IPS DF 4.7 (cell line): ENCODE data around the gene CLK4.
"Not testable (repeated sequence)": the region's sequence is repeated elsewhere in the genome, so short reads cannot be mapped to it uniquely, and the experiment has no call there.

Experiments
- DNase-seq: peaks from one replicate; pipeline ENCODE4 v3.0.0-alpha.2; 2013; ENCODE audit warnings: low spot score; ENCODE audit errors: extremely low read depth

The CLK4 gene

DNA sequence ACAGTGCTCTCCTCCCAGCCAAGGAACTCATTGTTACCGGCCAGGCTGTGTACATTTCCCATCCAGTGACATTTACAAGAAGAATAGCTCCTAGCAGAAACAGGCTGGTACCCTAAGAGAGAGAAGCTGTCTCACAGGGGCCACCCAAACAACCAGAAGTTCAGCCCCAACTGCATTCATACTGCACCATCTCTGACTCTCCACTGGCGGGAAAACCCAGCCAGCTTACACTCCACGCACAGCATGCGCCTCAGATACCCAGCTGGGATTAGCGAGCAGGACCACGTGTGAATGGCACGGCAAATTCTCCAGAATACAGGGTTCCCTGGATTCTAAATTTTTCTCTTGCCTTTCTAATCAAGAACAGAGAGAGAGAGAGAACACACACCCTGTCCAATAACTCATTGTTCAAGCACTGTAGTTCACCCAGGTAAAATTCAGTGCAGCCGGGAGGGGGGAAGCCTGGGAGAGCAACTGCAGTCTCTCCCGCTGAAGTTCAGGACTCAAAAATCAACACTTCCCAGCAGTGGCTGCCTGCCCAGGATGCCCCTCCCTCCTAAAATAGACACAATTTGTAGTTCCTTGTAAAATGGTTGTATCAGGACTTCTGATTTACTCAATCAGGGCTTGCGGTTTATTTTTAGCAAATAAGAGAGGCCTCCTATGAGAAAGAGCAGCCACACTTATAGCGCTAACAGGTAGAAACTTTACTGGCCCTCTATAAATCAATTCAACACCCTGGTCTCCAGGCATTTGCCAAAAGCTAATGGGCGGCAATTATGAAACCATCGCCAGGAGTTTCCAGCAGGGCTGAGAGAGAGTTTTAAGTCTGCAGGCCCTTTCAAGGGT is 38.9 kb downstream of the CLK4 start:
- DNase-seq, result no peak

DNA sequence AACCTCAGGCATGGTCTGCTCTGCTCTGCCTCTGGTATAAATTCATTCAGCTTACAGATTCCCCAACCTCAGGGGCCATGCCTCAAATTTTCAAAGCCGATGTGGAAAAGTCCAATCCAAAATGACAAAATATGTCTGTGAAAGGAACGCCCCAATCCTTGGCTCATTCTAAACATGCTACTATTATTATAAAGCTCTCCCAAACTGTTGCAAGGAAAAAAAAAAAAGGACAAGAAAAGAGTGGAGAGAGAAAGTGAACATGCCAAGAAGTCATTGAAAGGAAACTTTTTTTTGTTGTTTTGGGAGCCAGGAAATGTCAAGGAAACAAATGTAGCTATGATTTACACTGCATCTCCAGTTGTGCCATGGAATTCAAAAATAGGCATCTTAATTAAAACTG is 40.5 kb downstream of the CLK4 start:
- no peak for DNase-seq

DNA sequence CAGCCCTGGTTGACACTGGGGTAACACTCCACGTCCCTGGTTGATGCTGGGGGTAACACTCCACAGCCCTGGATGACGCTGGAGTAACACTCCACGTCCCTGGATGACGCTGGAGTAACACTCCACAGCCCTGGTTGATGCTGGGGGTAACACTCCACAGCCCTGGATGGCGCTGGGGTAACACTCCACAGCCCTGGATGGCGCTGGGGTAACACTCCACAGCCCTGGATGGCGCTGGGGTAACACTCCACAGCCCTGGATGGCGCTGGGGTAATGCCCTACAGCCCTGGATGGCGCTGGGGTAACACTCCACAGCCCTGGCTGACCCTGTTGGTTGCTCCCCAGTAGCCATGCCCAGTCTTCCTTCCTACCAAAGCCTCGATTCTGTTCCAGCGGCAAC is 41.4 kb downstream of the CLK4 start:
- not testable (repeated sequence) for DNase-seq

DNA sequence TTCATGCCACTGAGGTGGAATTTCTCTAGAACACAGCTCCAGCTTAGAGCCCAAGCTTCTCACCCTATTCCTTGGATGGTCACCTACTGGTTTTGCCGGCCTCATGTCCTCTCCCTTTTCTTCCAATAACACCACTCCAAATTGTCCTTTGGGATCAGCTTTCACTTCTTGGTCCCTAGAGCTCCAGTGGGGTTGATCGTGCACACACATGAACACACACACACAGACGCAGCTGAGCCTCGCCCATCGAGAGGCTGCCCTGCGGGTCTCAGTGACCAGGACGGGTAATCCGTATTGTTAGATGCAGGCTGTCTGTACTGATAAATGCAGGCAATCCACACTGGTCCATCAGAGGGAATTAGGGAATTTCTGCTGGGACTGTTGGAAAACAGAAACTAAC is 43.6 kb downstream of the CLK4 start:
- DNase-seq, result no peak

DNA sequence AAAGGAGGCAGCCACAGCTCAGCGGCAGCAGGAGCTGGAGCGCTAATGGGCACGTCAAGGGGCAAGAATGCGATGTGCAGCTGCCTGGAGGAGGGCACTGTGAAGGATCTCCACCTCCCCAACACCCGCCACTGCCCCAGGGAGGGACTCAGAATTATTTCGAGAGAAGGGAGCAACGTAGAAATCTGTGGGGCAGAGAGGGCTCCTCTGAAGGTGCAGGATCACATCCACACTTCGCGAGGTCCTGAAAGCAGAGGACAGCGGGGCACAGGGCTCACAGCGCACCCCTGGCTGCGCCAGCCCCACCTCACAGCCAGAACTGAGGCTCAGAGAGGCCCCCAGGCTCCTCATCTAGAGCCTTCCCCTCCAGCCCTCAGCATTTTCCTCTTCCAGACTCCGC is 44.6 kb downstream of the CLK4 start:
- no peak for DNase-seq

DNA sequence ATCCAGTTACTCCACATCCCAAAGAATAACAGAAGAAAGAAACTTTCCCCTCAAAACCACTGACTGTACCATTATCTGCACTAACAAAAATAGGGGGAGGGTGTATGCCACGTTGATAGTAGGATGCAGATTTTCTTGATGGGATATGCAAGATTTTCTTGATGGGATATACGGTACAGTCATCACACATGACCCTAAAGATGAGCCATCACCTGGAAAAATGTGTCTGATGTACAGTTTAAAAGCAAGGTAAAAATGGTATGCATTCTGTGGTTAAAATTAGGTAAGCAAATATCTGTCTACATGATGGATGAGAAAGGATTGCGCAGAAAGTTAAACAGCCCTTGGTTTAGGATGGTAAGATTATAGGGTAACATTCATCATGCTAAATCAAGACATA is 45.2 kb downstream of the CLK4 start:
- no peak for DNase-seq

DNA sequence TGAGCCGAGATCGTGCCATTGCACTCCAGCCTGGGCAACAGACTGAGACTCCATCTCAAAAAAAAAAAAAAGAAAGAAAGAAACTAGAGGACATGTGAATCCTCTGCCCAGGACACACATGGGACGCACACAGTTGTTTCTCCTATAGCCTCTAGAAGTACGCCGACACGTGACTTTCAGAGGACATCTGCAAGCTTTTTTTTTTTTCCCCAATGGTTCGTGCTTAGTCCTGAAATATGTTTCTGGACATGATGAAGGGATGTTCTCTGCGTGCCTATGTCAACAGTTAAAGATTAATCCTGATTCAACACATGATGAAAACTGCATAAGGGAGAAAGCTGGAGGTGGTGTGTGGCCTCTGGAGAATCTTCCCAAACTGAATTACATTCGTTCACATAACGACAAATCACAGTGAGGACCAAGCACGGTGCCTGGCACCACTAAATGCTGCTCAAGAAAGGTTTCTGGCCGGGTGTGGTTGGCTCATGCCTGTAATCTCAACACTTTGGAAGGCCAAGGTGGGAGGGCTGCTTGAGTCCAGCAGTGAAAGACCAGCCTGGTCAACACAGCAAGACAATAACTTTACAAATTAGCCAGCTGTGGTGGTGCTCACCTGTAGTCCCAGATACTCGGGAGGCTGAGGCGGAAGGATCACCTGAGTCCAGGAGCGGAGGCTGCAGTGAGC is 46.4 kb downstream of the CLK4 start:
- DNase-seq, result no peak

DNA sequence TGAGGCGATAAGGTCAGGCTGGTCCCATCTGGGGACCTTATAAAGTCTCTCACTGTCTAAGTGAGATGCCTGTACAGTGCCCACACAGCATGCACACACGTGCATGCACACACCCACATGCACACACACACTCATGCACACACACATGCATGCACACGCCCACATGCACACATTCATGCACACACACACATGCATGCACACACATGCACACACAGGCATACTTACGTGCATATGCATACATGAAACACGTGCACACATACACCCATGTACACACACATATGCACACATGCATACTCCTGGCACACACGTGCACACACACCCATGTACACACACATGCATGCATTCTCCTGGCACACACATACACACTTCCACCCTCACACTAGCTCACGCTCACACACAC is 48.9 kb downstream of the CLK4 start:
- no peak for DNase-seq

DNA sequence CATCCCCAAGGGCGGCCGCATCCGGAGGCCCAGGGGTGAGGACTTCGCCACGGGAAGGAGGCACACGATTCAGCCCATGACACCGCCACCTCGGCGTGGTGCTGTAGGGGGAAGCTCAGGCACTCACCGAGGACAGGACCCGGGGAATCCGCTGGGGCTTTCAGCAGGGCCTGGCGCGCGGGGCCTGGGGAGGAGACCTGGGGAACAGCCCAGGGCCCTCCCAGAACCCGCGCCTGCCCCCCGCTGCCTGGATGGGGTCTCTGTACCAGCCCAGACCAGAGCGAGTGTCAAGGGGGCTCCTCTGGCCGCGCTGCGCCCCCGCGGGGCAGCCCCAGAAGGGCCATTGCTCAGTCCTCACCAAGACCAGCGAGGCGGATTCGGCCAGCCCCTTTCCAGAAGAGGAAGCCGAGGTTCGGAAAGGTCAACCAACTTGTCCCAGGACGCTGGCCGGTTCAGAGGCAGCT is 49.4 kb downstream of the CLK4 start:
- DNase-seq, result no peak

DNA sequence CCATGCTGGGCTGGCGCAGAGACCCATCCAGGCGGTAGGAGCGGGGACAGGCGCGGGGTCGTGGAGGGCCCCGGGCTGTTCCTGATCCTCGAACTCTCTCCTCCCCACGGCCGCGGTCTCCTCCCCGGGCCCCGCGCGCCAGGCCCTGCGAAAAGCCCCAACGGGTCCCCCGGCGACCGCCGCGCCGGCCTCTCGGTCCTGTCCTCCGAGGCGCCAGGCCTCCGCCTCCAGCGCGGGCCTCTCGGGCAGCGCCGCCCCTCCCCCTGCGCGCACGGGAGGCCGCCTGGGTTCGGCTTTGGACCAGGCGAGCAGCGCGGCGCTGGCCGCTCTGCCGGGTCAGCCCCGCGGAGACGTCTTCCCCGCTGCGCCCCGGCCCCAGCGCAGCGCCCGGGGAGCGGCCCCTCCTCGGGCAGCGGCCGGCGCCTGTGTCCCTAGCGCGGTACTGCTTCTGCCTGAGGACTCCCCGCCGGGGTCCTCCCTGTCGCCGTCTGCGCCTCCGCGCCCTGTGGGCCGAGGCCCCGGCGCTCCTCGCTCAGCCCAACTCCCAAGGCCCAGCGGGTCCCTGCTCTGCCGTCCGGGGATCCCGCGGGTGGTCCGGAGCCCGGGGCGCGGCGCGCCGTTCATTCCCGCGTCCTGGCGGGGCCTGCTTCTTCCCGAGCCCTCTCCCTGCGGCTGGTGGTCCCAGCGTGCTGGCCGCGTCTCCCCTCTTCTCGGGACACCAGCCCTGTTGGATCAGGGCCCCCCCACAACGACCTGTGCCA is 50.1 kb downstream of the CLK4 start:
- DNase-seq, result no peak

DNA sequence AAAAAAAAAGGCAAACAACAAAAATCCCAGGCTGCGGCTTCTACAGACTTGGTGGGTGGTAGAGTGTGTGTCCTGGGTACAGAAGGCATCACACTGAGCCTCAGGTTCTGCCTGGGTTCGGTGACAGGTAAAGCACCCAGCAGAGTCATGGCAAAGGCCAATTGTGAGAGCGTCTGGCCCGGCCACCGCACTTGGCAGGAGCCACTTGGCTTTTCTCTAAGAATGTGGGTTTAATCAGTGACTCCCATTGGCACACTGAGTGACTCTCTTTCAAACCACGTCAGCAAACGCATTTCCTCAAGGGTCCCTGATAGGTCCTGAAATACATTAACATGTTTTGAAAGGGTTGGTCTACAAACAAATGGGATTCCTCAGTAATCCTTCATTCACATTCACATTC is 53.6 kb downstream of the CLK4 start:
- DNase-seq, result no peak

DNA sequence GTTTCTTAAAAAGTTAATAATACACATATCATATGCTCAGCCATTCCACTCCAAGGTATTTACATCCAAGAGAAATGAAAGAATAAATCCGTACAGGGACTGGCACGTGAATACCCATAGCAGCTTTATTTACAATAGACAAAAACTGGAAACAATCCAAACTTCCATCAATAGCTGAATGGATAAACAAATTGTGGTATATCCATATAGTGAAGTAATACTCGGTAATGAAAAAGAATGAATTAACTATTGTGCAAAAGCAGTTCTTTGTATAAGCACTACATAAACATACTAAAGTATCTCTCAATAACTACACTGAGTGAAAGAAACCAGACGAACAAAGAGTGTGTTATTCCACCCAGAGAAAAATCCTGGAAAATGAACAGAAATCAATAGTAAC is 54.2 kb downstream of the CLK4 start:
- DNase-seq, result no peak

DNA sequence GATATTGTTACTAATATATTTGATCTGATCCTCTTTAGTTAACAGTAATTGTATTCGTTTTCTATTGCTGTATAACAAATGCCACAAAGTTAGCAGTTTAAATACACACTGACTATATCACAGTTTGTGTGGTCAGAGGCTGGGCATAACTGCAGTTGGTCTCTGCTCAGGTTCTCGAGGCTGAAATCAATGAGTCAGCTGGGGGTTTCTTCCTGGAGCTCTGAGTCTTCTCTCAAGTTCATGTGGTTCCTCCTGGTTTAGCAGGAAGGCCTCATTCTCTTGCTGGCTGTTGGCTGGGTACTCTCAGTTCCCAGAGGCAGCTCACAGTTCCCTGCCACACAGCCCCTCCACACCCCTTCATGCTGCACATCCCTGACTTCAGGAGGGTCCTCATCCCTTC is 57.4 kb downstream of the CLK4 start:
- DNase-seq, result no peak

DNA sequence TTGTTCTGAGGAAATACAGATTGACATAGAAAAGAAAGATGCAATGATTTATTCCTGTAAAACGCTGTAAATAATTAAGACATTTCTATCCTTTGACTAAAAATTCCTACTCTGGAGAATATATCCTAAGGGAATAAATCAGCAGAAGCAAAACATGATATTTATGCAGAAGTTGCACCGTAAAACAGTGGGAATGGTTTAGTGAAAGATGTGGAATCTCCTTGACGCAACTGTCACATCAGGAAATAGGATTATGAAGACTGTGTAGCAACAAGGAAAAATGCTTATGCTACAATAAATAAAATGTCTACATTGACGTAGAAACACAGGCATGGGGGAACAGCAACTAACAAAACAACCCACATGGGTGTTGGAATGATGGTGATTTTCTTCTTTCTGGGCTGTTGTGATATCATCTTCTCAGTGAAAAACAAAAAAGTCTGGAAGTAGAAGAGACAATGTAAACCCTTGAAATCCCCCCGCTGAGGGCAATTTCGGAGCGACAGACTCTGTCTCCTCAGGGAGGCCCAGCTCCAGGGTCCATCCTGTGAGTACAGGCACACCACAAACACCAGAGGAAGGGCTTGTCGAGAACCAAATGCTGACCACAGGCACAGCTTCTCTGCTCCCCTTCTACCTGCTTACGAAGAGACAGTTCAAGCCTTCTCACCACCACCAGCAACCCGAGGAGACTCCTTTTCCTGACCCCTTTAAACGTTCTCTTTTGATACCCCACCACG is 61.9 kb downstream of the CLK4 start:
- no peak for DNase-seq

DNA sequence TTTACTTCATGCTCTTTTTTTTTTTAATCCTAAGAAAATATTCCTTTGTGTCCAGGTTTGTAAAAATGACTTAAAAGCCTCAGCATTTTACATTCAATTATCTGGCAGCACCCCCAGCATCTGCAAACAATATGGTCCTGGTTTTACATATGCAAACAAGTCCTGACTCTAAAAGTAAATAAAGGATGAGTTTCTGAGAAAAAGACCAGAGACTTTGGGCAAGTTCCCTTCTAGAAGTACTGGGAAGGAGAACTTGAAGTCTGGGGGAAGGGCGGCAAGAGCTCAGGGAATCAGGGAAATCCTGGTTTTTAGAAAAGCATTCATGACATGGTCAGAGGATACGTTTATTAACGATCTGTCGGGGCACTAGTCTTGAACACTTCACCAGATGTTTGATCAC is 62.5 kb downstream of the CLK4 start:
- DNase-seq, result no peak

DNA sequence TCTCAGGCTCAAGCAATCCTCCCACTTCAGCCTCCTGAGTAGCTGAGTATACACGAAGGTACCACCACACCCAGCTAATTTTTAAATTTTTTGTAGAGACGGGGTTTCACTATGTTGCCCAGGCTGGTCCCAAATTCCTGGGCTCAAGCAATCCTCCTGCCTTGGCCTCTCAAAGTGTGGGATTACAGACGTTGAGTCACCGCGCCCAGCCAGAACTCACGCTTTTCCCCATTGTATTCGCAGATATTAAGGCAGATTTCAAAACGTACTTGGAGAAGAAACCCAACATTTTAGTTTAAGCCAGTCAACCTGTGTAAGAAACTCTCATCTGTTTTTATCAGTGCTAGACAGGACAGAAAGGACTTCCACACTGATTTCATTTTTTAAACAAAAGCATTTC is 63.2 kb downstream of the CLK4 start:
- no peak for DNase-seq

DNA sequence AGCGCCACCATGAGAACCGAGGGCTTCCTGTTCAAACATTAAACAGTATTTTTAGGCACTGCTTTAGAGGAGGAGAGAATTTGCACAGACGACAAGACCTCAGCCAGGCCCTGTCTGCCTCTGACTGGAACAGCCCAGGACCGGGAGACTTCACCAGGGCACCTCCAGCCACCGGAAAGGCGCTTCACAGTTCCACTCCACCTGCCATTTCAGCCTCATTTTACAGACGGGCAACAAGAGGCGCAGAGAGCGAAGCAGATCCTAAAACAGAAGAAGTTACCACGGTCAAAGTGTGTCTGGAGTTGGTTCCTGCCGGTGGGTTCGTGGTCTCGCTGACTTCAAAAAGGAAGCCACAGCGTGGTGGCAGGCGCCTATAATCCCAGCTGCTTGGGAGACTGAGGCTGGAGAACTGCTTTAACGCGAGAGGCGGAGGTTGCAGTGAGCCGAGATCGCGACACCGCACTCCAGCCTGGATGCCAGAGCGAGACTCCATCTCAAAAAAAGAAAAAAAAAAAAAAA is 65.0 kb downstream of the CLK4 start:
- DNase-seq, result no peak

DNA sequence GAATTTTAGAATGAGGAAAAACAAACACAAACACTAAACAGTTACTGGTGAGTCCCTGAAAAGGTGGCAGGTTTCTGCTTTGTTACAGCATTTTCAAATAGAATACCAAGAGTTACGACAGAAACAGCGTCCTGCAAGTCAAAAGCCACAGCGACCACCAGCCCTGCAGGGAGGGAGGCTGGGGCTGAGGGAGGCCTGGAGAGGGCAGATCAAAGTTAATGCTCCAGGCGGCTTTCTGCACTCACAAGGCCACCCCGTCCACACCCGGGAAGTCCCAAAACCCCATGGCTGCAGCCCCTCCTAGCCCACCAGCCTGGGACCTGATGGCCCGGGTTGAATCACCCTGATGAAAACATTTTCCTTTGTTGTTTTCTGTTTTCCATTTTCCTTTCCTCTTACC is 65.9 kb downstream of the CLK4 start:
- no peak for DNase-seq

DNA sequence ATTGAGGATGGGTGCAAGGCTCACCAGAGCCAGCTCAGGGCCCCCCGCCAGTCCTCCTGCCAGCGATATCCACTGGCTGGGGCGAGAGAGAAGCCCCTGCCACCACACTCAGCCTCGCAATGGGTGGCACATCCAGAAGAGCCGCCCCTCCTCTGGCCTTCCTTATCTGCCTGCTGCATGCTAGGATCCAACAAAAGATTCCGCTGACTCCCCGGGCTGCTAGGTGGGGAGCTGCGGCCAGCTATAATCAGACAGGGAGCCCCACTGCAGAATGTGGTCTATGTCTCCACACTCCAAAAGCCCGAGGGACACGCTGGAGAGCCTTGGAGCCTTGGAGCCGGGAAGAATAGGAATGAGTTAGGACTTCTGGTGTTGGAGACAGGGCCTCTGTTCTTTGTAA is 69.4 kb downstream of the CLK4 start:
- no peak for DNase-seq

DNA sequence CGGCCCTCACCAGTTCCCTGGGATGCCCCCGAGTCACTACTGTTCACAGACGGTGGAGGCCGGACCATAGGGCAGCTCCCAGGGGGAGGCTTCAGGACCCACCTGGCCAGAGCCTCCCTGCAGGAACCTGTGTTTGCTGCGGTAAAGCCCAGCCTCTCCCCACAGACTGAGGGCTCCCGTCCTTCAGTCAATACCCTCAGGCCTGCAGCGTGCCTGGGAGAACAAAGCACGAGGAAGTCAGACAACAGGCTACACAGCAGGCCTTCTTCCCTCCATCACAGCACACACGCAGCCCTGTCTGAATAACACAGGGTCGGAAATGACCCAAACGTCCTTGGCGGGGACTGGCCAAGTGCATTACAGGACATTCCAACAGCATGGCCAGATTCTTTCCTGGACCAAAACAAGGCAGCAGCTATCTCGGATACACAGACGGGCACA is 71.1 kb downstream of the CLK4 start:
- peak; percentile 89 for DNase-seq

DNA sequence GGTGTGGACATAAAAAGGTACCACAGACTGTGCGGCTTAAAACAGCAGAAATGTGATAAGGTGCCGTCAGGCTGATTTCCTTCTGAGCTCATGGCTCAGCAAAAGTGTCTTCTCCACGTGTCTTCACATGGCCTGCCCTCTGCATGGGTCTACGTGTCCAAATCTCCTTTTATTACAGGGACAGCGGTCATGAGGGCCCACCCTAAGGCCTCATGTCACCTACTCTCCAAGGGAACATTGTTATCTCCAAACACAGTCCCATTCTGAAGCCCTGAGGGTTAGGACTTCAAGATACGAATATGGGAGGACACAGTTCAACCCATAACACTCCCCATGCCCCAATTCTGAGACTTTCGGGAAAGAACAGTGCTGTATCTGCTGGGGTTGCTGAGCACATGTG is 71.8 kb downstream of the CLK4 start:
- no peak for DNase-seq
